A549 (cell line): ENCODE results near the gene REPS1. TPM values are rescaled to one million over a fixed set of nuclear protein-coding genes. Genes with fewer than 3 reads are reported as not detected.
A peak's percentile ranks its signal among the peaks of the same experiment; 100 is the strongest.
"Not testable (repeated sequence)": the region's sequence is repeated elsewhere in the genome, so short reads cannot be mapped to it uniquely, and the experiment has no call there.

Experiments
- ATAC-seq, 2 experiments: fragments of 200-7000 bp in 1 of 2; fragments of >200 bp in 1 of 2; cut with Nextera tagmentation in 1 of 2; cut with Tn5 transposase in 1 of 2; 3 replicates each; pipeline versions ENCODE4 v1.8.0 to v1.9.1; 2018 to 2020; ENCODE audit warnings: mild to moderate bottlenecking in 1 of 2, moderate library complexity in 1 of 2
- CTCF ChIA-PET: fragments of 300-600 bp; sonication (Branson Sonifier 250); formaldehyde crosslinking; extraction: SDS; loops from one replicate; lab custom pipeline; 2021; ENCODE audit warnings: antibody characterized with exemption, inconsistent platforms; lab: Yijun Ruan, JAX
- POLR2A ChIA-PET: fragments of 350-600 bp; formaldehyde crosslinking; extraction: SDS; loops from one replicate; lab custom pipeline; 2021; ENCODE audit warnings: antibody characterized with exemption, inconsistent platforms; lab: Yijun Ruan, JAX
- DNase-seq, 2 experiments: peaks; one replicate each; pipeline versions ENCODE4 v3.0.0 to v3.0.0-alpha.2; 2011 to 2016; ENCODE audit warnings: low read depth in 1 of 2, low spot score in 1 of 2
- FAIRE-seq: peaks from 2 replicates; lab custom pipeline; 2011; peaks lifted over from hg19 to GRCh38; lab: Jason Lieb, UNC
- H3K27ac ChIP-seq, 2 experiments: fragments of >200 bp; sonication (Bioruptor Twin); formaldehyde crosslinking; 3 replicates each; pipeline ENCODE4 v1.5.1; 2016 to 2017
- H3K4me1 ChIP-seq: fragments of >200 bp; sonication (Bioruptor Twin); formaldehyde crosslinking; 3 replicates; pipeline ENCODE4 v1.6.1; 2016
- H3K4me2 ChIP-seq: fragments of >200 bp; sonication (Bioruptor Twin); formaldehyde crosslinking; 3 replicates; pipeline ENCODE4 v1.6.1; 2016
- H3K4me3 ChIP-seq: fragments of >200 bp; sonication (Bioruptor Twin); formaldehyde crosslinking; 3 replicates; pipeline ENCODE4 v1.5.1; 2016
- H3K9me3 ChIP-seq: fragments of >200 bp; sonication (Bioruptor Twin); formaldehyde crosslinking; 3 replicates; pipeline ENCODE4 v1.6.1; 2016
- BHLHE40 ChIP-seq: IDR thresholded peaks from 2 replicates; pipeline ENCODE4 v1.6.1; 2012; ENCODE audit warnings: low read depth, low read length, inconsistent platforms
- CHD2 ChIP-seq: fragments of 150-350 bp; IDR thresholded peaks from 2 replicates; pipeline ENCODE4 v1.6.1; 2014; ENCODE audit warnings: low read length; ENCODE audit not compliant: partially characterized antibody
- CHD4 ChIP-seq: fragments of 200-600 bp; sonication (generic); IDR thresholded peaks from 2 replicates; pipeline ENCODE4 v1.6.1; 2016; ENCODE audit warnings: antibody characterized with exemption, mild to moderate bottlenecking, borderline replicate concordance
- E2F6 ChIP-seq: IDR thresholded peaks from 2 replicates; pipeline ENCODE4 v1.6.1; 2012; ENCODE audit warnings: low read depth, borderline replicate concordance
- EHF ChIP-seq: fragments of 250-450 bp; sonication (Bioruptor Pico); IDR thresholded peaks from 2 replicates; pipeline ENCODE4 v1.5.0; 2020; ENCODE audit warnings: mild to moderate bottlenecking
- FOSB ChIP-seq: fragments of 250-450 bp; sonication (Bioruptor Pico); IDR thresholded peaks from 2 replicates; pipeline ENCODE4 v1.5.0; 2020; ENCODE audit warnings: mild to moderate bottlenecking, moderate library complexity
- FOXS1 ChIP-seq: fragments of 250-450 bp; sonication (Bioruptor Pico); IDR thresholded peaks from 2 replicates; pipeline ENCODE4 v1.5.0; 2020; ENCODE audit warnings: mild to moderate bottlenecking, moderate library complexity
- HDAC2 ChIP-seq: fragments of 200-600 bp; sonication (generic); IDR thresholded peaks from 2 replicates; pipeline ENCODE4 v1.6.1; 2016
- HEYL ChIP-seq: fragments of 250-450 bp; sonication (Bioruptor Pico); IDR thresholded peaks from 2 replicates; pipeline ENCODE4 v1.8.0; 2021; ENCODE audit warnings: mild to moderate bottlenecking, moderate library complexity
- HOXA7 ChIP-seq: fragments of 250-450 bp; sonication (Bioruptor Pico); IDR thresholded peaks from 2 replicates; pipeline ENCODE4 v1.5.0; 2020; ENCODE audit warnings: mild to moderate bottlenecking, moderate library complexity
- JUN ChIP-seq, 2 experiments: fragments of >200 bp; sonication (Bioruptor Twin); formaldehyde crosslinking; IDR thresholded peaks; 2 replicates in 1 of 2; 3 replicates in 1 of 2; pipeline ENCODE4 v1.6.1; 2016 to 2017
- KDM1A ChIP-seq: fragments of 200-600 bp; sonication (generic); IDR thresholded peaks from 2 replicates; pipeline ENCODE4 v1.6.1; 2016; ENCODE audit warnings: low read depth, mild to moderate bottlenecking
- MAZ ChIP-seq: fragments of 150-350 bp; IDR thresholded peaks from 2 replicates; pipeline ENCODE4 v1.6.1; 2014; ENCODE audit warnings: antibody characterized with exemption, low read depth, low read length, borderline replicate concordance
- NR3C1 ChIP-seq: fragments of >200 bp; sonication (Bioruptor Twin); formaldehyde crosslinking; IDR thresholded peaks from 3 replicates; pipeline ENCODE4 v1.6.1; 2017
- PHF8 ChIP-seq: fragments of 200-600 bp; sonication (generic); IDR thresholded peaks from 2 replicates; pipeline ENCODE4 v1.6.1; 2016; ENCODE audit warnings: low read depth, mild to moderate bottlenecking, antibody characterized with exemption, moderate library complexity, borderline replicate concordance
- POLR2A ChIP-seq: IDR thresholded peaks from 2 replicates; pipeline ENCODE4 v1.6.1; 2012; ENCODE audit warnings: mild to moderate bottlenecking, low read length
- RARB ChIP-seq: fragments of 250-450 bp; sonication (Bioruptor Pico); IDR thresholded peaks from 2 replicates; pipeline ENCODE4 v1.8.0; 2021; ENCODE audit warnings: mild to moderate bottlenecking, moderate library complexity
- SREBF2 ChIP-seq: fragments of 450-650 bp; IDR thresholded peaks from 2 replicates; pipeline ENCODE4 v1.6.1; 2014; ENCODE audit warnings: mild to moderate bottlenecking, moderate library complexity
- TP53 ChIP-seq: fragments of 250-450 bp; sonication (Bioruptor Pico); IDR thresholded peaks from 2 replicates; pipeline ENCODE4 v1.5.0; 2021; ENCODE audit warnings: mild to moderate bottlenecking, moderate library complexity
- ZC3H11A ChIP-seq: fragments of 450-650 bp; IDR thresholded peaks from 2 replicates; pipeline ENCODE4 v1.6.1; 2014; ENCODE audit warnings: antibody characterized with exemption, mild to moderate bottlenecking
- ZNF302 ChIP-seq: fragments of 250-450 bp; sonication (Bioruptor Pico); IDR thresholded peaks from 2 replicates; pipeline ENCODE4 v1.9.0; 2021; ENCODE audit warnings: inconsistent platforms, mild to moderate bottlenecking, moderate library complexity
- WGBS: methylation state at CpG from one replicate; pipeline ENCODE4 v1.1.6; 2017; ENCODE audit errors: missing lambda C conversion rate; 5-methylcytosine and 5-hydroxymethylcytosine counted together
- polyA plus RNA-seq, 4 experiments: library from polyadenylated mRNA; depleted of rRNA in 3 of 4; stranded (reverse); fragments of >200 nt; fragmentation: RNase III in 1 of 4; extraction: RNeasy Plus Mini Kit Qiagen cat#74134 plus additional on column Dnase treatment in 1 of 4; gene quantifications; 2 replicates in 3 of 4; 3 replicates in 1 of 4; pipeline ENCODE4 v1.2.3, GENCODE V29; 2011 to 2017
- TF ChIP-seq, protein P1 (sequence below): fragments of 150-350 bp; IDR thresholded peaks from 2 replicates; pipeline ENCODE4 v1.6.1; 2014; ENCODE audit warnings: low read depth, mild to moderate bottlenecking, low read length
- TF ChIP-seq, protein P2 (sequence below): fragments of 250-450 bp; sonication (Bioruptor Pico); IDR thresholded peaks from 2 replicates; pipeline ENCODE4 v1.5.0; 2021; ENCODE audit warnings: mild to moderate bottlenecking, moderate library complexity, borderline replicate concordance

Gene REPS1
- polyA plus RNA-seq, 2 of the 4 experiments (the other 2 are of a cell fraction): 16.3 to 36.4 TPM

GRCh38 chr6:139027620-139028182 is 39.6 kb upstream of the REPS1 start:
- no peak for DNase-seq
- 74% methylated on average over 9 of the region's 10 CpGs for WGBS
- H3K4me3 ChIP-seq: peak overlapping the region; percentile 86
- POLR2A ChIA-PET: no interaction called here
- peaks cover 9% of the 10 kb centered on the region; the same call in 2 of the 3 replicates for H3K4me1 ChIP-seq
- no peak for ATAC-seq
- peak overlapping the region; percentile 83 to 94; a peak in 5 of 6 replicates for H3K27ac ChIP-seq
- FAIRE-seq: no peak
- CTCF ChIA-PET: interaction anchor here (0.6 kb wide), 1 partner anchor 16 kb away, joined by 4 read pairs; no protein-coding TSS in a partner anchor
- no peaks in the 10 kb centered on the region for H3K9me3 ChIP-seq
- H3K4me2 ChIP-seq: peak overlapping the region; percentile 82
- TF ChIP-seq FOSB (CRISPR knock-in tag): no peak
- no peak for TF ChIP-seq ZC3H11A
- no peak for TF ChIP-seq HEYL (CRISPR knock-in tag)
- TF ChIP-seq, protein P1, sequence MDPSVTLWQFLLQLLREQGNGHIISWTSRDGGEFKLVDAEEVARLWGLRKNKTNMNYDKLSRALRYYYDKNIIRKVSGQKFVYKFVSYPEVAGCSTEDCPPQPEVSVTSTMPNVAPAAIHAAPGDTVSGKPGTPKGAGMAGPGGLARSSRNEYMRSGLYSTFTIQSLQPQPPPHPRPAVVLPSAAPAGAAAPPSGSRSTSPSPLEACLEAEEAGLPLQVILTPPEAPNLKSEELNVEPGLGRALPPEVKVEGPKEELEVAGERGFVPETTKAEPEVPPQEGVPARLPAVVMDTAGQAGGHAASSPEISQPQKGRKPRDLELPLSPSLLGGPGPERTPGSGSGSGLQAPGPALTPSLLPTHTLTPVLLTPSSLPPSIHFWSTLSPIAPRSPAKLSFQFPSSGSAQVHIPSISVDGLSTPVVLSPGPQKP: no peak
- no peak for TF ChIP-seq PHF8
- TF ChIP-seq, protein P2, sequence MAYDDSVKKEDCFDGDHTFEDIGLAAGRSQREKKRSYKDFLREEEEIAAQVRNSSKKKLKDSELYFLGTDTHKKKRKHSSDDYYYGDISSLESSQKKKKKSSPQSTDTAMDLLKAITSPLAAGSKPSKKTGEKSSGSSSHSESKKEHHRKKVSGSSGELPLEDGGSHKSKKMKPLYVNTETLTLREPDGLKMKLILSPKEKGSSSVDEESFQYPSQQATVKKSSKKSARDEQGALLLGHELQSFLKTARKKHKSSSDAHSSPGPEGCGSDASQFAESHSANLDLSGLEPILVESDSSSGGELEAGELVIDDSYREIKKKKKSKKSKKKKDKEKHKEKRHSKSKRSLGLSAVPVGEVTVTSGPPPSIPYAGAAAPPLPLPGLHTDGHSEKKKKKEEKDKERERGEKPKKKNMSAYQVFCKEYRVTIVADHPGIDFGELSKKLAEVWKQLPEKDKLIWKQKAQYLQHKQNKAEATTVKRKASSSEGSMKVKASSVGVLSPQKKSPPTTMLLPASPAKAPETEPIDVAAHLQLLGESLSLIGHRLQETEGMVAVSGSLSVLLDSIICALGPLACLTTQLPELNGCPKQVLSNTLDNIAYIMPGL (CRISPR knock-in tag): no peak

DNA sequence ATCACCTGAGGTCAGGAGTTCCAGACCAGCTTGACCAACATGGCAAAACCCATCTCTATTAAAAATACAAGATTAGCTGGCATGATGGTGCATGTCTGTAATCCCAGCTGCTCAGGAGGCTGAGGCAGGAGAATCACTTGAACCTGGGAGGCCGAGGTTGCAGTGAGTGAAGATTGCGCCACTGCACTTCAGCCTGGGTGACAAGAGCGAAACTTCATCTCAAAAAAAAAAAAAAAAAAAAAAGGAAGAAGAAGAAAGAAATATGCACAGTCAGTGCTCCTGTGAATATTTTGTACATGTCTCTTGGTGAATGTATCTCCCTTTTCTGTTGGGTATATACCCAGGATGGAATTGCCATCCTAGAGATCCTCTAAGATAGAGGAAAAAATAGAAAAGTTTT is 37.4 kb upstream of the REPS1 start:
- H3K4me1 ChIP-seq, CTCF ChIA-PET, POLR2A ChIA-PET, H3K4me2 ChIP-seq, H3K4me3 ChIP-seq, DNase-seq, FAIRE-seq, H3K27ac ChIP-seq, ATAC-seq, H3K9me3 ChIP-seq: not testable (repeated sequence)
- WGBS: 67% methylated on average over 3 of the region's 3 CpGs

DNA sequence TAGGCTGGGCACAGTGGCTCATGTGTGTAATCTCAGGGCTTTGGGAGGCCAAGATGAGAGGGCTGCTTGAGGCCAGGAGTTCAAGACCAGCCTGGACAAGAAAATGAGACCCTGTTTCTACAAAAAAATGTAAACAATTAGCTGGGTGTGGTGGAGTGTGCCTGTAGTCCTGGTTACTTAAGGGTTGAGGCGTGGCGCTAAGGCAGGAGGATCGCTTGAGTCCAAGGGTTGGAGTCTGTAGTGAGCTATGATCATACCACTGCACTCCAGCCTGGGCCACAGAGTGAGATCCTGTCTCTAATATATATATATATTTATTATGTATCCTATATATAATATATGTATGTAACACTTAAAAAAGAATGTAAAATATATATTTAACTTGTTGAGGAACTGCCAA is 32.6 kb upstream of the REPS1 start:
- peak in 1 of 2 experiments; percentile 2 for DNase-seq
- no peak for ATAC-seq
- H3K4me3 ChIP-seq: no peak overlapping the region
- no peak for FAIRE-seq
- H3K9me3 ChIP-seq: no peaks in the 10 kb centered on the region
- POLR2A ChIA-PET: no interaction called here
- no peak overlapping the region for H3K4me2 ChIP-seq
- no peaks in the 10 kb centered on the region for H3K4me1 ChIP-seq
- 82% methylated on average over 3 of the region's 3 CpGs for WGBS
- TF ChIP-seq POLR2A: no peak
- no peak for TF ChIP-seq NR3C1
- TF ChIP-seq MAZ: no peak
- TF ChIP-seq TP53 (CRISPR knock-in tag): no peak
- TF ChIP-seq HEYL (CRISPR knock-in tag): no peak
- TF ChIP-seq JUN (IDR thresholded peaks at IDR 0.05): no peak
- TF ChIP-seq EHF: no peak
- TF ChIP-seq HOXA7 (CRISPR knock-in tag): no peak
- TF ChIP-seq RARB: no peak
- no peak for TF ChIP-seq KDM1A
- no peak for TF ChIP-seq CHD4
- TF ChIP-seq E2F6: no peak
- no peak for TF ChIP-seq ZNF302 (CRISPR knock-in tag)
- no peak for TF ChIP-seq FOXS1 (CRISPR knock-in tag)
- TF ChIP-seq BHLHE40: no peak
- no peak for TF ChIP-seq HDAC2
- no peak for TF ChIP-seq CHD2
- TF ChIP-seq SREBF2: no peak
- CTCF ChIA-PET: no interaction called here
- no peak overlapping the region for H3K27ac ChIP-seq
